Mesothelial cell of epicardium (in vitro differentiated cells): ENCODE results near the gene RPP38. TPM values are rescaled to one million over a fixed set of nuclear protein-coding genes. Genes with fewer than 3 reads are reported as not detected.

Experiments used
- DNase-seq, 2 experiments: peaks; one replicate each; pipeline ENCODE4 v3.0.0; 2021; ENCODE audit warnings: low spot score in 2 of 2; ENCODE audit not compliant: unreplicated experiment in 2 of 2
- H3K27ac Mint-ChIP-seq: 2 replicates; pipeline ENCODE4 v1.8.0; 2021; ENCODE audit warnings: mixed read lengths
- H3K27me3 Mint-ChIP-seq: 2 replicates; pipeline ENCODE4 v1.8.0; 2021; ENCODE audit warnings: low read depth, mixed read lengths
- H3K36me3 Mint-ChIP-seq: 2 replicates; pipeline ENCODE4 v1.8.0; 2021; ENCODE audit warnings: mixed read lengths
- H3K4me1 Mint-ChIP-seq: 2 replicates; pipeline ENCODE4 v1.8.0; 2021; ENCODE audit warnings: mixed read lengths
- H3K4me3 Mint-ChIP-seq: 2 replicates; pipeline ENCODE4 v1.8.0; 2021; ENCODE audit warnings: mild to moderate bottlenecking, moderate library complexity, mixed read lengths
- H3K9me3 Mint-ChIP-seq: 2 replicates; pipeline ENCODE4 v1.8.0; 2021; ENCODE audit warnings: mixed read lengths
- total RNA-seq: library from RNA; stranded (reverse); gene quantifications from 3 replicates; pipeline ENCODE4 v1.2.1, GENCODE V29; 2021
- TF ChIP-seq, protein P1 (sequence below): fragments of 200-600 bp; sonication (generic); IDR thresholded peaks from one replicate; pipeline ENCODE4 v1.5.0; 2021; ENCODE audit warnings: antibody characterized with exemption; ENCODE audit not compliant: unreplicated experiment

The RPP38 gene
- total RNA-seq, 1 donor from 2014 or later = 16.0 TPM

DNA sequence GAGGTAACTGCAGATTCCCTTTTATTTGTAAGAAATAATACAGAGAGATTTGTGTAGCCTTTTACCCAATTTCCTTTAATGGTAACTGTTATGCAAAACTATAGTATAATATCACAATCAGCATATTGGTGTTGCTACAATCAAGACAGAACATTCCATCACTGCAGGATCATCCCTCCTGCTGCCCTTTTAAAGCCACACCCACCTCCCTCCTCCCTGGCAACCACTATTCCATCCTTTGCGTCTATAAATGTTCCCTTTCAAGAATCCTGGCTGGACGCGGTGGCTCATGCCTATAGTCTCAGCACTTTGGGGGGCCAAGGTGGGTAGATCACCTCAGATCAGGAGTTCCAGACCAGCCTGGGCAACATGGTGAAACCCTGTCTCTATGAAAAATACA, 21.7 kb upstream of the RPP38 start:
- Mint-ChIP-seq H3K4me3 (no peak overlapping the region), H3K4me1 (no peaks in the 10 kb centered on the region), H3K27ac (no peak overlapping the region), H3K9me3 (peaks cover 13% of the 10 kb centered on the region), H3K27me3 (no peaks in the 10 kb centered on the region), H3K36me3 (peaks cover 12% of the 10 kb centered on the region)
- TF ChIP-seq, protein P1, sequence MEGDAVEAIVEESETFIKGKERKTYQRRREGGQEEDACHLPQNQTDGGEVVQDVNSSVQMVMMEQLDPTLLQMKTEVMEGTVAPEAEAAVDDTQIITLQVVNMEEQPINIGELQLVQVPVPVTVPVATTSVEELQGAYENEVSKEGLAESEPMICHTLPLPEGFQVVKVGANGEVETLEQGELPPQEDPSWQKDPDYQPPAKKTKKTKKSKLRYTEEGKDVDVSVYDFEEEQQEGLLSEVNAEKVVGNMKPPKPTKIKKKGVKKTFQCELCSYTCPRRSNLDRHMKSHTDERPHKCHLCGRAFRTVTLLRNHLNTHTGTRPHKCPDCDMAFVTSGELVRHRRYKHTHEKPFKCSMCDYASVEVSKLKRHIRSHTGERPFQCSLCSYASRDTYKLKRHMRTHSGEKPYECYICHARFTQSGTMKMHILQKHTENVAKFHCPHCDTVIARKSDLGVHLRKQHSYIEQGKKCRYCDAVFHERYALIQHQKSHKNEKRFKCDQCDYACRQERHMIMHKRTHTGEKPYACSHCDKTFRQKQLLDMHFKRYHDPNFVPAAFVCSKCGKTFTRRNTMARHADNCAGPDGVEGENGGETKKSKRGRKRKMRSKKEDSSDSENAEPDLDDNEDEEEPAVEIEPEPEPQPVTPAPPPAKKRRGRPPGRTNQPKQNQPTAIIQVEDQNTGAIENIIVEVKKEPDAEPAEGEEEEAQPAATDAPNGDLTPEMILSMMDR = no peak
- DNase-seq = no peak

DNA sequence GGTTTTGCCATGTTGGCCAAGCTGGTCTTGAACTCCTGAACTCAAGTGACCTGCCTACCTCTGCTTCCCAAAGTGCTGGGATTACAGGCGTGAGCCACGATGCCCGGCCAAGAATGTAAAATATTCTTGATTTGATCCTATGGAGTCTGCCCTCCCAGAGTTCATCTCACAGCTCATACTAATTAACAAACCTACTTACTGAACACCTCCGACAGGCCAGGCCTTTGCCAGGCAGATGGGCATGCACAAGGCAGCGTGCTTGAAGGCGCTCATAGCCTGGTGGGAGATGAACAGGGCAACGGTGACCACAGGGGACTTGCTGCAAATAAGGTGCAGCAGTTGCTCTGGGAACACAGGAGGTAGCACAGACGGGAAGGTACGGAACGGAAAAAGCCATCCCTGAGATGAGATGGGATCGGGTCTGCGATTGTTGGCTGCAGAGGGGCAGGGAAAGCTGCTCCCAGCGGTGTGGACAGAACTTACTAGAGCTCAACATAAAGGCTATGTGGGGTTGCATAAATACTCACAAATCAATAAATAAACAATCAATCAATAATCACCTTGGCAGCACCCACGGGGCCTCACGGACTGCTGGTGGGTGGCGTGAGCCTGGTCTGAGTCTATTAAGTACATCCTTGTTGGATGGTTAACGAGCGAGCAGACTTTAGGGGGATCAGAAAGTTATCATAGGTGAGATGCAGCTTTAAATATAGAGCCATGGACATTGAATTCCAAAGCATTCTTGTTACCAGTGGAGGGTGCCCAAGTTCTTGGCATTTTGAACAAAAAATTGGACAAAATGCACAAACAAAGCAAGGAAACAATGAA, 13.3 kb upstream of the RPP38 start:
- no peak for DNase-seq
- Mint-ChIP-seq H3K4me1 (no peaks in the 10 kb centered on the region), H3K9me3 (no peaks in the 10 kb centered on the region), H3K36me3 (no peaks in the 10 kb centered on the region), H3K4me3 (peak overlapping the region; percentile 48), H3K27ac (peak overlapping the region; percentile 41), H3K27me3 (peaks cover 2% of the 10 kb centered on the region)
- TF ChIP-seq, protein P1 = no peak

DNA sequence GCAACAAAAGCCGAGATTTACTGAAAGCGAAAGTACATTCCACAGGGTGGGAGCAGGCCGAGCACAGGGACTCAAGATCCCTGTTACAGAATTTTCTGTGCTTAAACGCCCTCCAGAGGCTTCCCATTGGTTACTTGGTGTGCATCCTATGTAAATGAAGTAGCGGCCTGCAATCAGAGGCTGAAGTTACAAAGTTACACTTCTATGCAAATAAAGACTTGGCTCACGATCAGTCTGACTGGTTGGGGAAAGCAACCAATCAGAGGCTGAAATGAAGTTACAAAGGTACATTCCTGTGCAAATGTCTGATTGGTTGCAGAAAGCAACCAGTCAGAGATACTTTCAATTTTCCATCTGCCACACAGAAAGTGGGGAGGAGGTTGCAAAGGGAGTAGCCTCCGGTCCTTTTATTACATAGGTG, 12.6 kb upstream of the RPP38 start:
- TF ChIP-seq, protein P1 = no peak
- Mint-ChIP-seq H3K36me3 (no peaks in the 10 kb centered on the region), H3K4me3 (peak overlapping the region; percentile 48), H3K27ac (no peak overlapping the region), H3K27me3 (peaks cover 2% of the 10 kb centered on the region), H3K4me1 (no peaks in the 10 kb centered on the region), H3K9me3 (no peaks in the 10 kb centered on the region)
- DNase-seq = no peak

DNA sequence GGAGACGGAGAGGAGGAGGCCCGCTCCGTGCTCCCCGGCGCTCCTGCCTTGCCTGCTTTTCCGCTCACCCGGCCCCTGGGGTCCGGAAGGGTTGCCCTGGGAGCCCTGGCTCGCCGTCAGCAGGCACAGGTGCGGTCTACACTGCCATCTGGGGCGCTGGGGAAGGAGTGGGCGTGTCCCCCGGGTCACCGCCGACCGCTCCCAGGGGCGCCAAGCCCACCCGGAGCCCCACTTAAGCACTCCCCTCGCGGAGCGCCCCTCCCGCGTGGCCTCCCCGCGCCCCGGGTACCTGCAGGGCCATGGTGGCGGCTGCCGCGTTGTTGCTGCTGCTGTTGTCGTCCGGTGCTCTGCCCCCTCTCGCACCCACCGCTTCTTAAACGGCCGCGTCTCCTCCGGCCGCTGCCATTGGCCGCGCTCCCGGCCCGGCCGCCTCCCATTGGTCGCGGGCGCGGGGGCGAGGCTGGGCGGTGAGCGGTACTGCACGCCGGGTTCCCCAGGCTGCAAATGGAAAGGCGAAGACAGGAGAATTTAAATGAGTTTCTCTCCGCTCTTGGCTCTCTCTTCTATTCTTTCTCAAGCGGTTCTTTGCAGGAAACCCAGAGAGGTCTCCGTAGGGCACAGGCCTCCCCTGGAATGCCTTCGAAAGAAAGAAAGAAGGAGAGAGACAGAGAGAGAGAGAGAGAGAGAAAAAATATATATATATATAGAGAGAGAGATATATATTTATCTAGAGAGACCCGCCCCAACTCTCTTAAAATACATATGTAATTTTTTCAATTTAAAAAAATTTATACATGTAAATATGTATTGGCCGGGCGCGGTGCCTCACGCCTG, 8.5 kb upstream of the RPP38 start, which contains the start of gene ACBD7:
Gene ACBD7, minus strand, starts transcription at position 349 of the 834 bp plus-strand sequence. Its CDS starts 48 bp downstream, at position 301.
- Mint-ChIP-seq H3K4me1 (no peaks in the 10 kb centered on the region), H3K27ac (no peak within 1 kb of the TSS), H3K9me3 (no peaks in the 10 kb centered on the region), H3K27me3 (peaks cover 2% of the 10 kb centered on the region), H3K4me3 (peak within 1 kb of the TSS; percentile 66), H3K36me3 (no peaks in the 10 kb centered on the region)
- TF ChIP-seq, protein P1 = peak; percentile 61
- DNase-seq = peak; percentile 75 to 81

DNA sequence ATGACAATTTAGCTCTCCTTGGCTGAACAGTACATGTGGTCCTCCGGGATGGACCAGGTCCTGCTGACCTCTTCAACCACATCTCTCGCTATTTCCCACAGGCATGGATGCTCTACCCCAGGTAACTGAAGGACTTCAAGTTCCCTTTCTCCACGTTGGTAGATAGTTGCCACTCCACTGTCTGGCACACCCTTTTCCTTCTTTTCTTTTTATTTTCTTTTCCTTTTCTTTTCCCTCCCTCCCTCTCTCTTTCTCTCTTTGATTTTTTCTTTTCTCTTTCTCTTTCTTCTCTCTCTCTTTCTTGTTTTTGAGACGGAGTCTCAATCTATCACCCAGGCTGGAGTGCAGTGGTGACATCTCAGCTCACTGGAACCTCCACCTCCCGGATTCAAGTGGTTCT, 5.7 kb upstream of the RPP38 start:
- TF ChIP-seq, protein P1 = no peak
- no peak for DNase-seq
- Mint-ChIP-seq H3K4me1 (peaks cover 3% of the 10 kb centered on the region), H3K4me3 (no peak overlapping the region), H3K9me3 (no peaks in the 10 kb centered on the region), H3K27ac (no peak overlapping the region), H3K36me3 (no peaks in the 10 kb centered on the region), H3K27me3 (peaks cover 2% of the 10 kb centered on the region)
